ENCODE measurements around the gene HARS1.
A peak's percentile ranks its signal among the peaks of the same experiment; 100 is the strongest.

HARS1 gene

DNA sequence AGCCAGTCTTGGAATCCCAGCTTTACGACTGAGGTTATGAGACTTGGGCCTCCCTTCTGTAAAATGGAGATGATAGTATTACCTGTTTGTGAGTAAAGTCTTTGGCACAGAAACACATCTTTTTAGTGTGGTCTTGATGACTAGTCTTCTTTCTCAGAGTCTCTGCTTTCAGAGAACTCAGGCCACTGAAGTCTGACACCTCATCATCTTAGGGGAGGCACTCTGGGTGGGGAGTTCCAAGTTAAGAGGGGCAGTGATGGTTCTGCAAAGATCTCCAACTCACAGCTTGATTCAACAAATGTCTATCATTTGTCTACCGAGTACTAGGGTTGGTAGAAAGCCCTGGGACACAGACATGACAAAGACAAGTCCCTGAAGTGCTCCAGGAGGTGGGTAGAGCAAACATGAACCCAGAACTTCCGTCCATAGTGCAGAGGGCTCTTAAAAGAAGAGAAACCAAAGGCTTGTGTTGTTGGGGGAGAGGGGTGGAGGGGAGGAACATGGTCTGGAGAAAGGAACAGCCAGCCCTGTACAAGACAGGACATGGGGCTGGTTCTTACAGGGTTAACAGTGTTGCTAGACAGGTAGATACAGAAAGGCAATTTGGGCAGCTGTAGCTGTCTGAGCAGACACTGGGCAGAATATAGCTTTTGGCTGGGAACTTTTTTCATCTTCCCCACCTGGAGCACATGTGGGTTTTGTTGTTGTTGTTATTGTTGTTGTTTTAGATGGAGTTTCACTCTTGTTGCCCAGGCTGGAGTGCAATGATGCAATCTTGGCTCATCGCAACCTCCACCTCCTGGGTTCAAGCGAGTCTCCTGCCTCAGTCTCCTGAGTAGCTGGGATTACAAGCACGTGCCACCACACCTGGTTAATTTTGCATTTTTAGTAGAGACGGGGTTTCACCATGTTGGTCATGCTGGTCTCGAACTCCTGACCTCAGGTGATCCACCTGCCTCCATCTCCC, 55.6 kb downstream of the HARS1 start:
- no peak for DNase-seq (ENCODE audit: extremely low read depth, insufficient read length)
- no peak for TF ChIP-seq CTCF (IDR thresholded peaks at IDR 0.05; ENCODE audit: insufficient read depth, low read length, poor library complexity, severe bottlenecking)
- Histone ChIP-seq H3K4me3 (replicated peaks; ENCODE audit: low read depth, low read length) (no peak overlapping the region), H3K27me3 (replicated peaks; ENCODE audit: control insufficient read depth, insufficient read depth, low read length) (no peaks in the 10 kb centered on the region; the same call in 1 of the 2 replicates), H3K36me3 (ENCODE audit: control insufficient read depth, insufficient read depth, low read length) (no peaks in the 10 kb centered on the region)

- TF ChIP-seq CTCF (IDR thresholded peaks at IDR 0.05; ENCODE audit: insufficient read depth, low read length, poor library complexity, severe bottlenecking) = no peak
- no peak for DNase-seq (ENCODE audit: extremely low read depth, insufficient read length)
- H3K27me3 ChIP-seq (replicated peaks; ENCODE audit: control insufficient read depth, insufficient read depth, low read length) = no peaks in the 10 kb centered on the region; the same call in 1 of the 2 replicates
- H3K4me3 ChIP-seq (replicated peaks; ENCODE audit: low read depth, low read length) = no peak overlapping the region
- no peaks in the 10 kb centered on the region for H3K36me3 ChIP-seq (ENCODE audit: control insufficient read depth, insufficient read depth, low read length)
Observed at GRCh38 chr5:140634103-140634502, 57.1 kb downstream of the HARS1 start.

- no peaks in the 10 kb centered on the region; the same call in 1 of the 2 replicates for H3K27me3 ChIP-seq (replicated peaks; ENCODE audit: control insufficient read depth, insufficient read depth, low read length)
- no peak for DNase-seq (ENCODE audit: extremely low read depth, insufficient read length)
- H3K36me3 ChIP-seq (ENCODE audit: control insufficient read depth, insufficient read depth, low read length) = no peaks in the 10 kb centered on the region
- TF ChIP-seq CTCF (IDR thresholded peaks at IDR 0.05; ENCODE audit: insufficient read depth, low read length, poor library complexity, severe bottlenecking) = no peak
- no peak overlapping the region for H3K4me3 ChIP-seq (replicated peaks; ENCODE audit: low read depth, low read length)
Observed at GRCh38 chr5:140633501-140633900, 57.7 kb downstream of the HARS1 start.

DNA sequence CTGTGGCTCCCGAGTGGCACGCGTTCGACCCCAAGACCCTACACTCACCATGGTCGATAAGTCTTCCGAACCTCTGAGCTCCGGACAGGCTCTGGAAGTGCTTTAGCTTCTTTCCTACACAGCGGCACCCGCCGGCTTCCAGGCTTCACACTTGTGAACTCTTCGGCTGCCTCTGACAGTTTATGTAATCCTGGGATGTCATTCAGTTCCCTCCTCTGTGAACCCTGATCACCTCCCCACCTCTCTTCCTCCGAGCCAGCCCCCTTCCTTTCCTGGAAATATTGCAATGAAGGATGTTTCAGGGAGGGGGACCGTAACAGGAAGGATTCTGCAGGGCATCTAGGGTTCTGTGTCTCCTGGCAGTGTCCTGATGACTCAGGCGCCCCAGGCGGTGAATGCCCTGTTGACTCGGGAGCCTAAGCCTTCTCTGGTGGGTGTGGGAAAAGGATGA, 58.1 kb downstream of the HARS1 start, which contains the start of gene CD14:
TSS of gene CD14 (minus strand) at position 155 of the 451 bp plus-strand sequence. CDS start at position 51, 104 bp downstream.
- Histone ChIP-seq H3K36me3 (ENCODE audit: control insufficient read depth, insufficient read depth, low read length) (no peaks in the 10 kb centered on the region), H3K27me3 (replicated peaks; ENCODE audit: control insufficient read depth, insufficient read depth, low read length) (no peaks in the 10 kb centered on the region; the same call in 1 of the 2 replicates), H3K4me3 (replicated peaks; ENCODE audit: low read depth, low read length) (peak within 1 kb of the TSS; percentile 48)
- no peak for TF ChIP-seq CTCF (IDR thresholded peaks at IDR 0.05; ENCODE audit: insufficient read depth, low read length, poor library complexity, severe bottlenecking)
- no peak for DNase-seq (ENCODE audit: extremely low read depth, insufficient read length)

DNA sequence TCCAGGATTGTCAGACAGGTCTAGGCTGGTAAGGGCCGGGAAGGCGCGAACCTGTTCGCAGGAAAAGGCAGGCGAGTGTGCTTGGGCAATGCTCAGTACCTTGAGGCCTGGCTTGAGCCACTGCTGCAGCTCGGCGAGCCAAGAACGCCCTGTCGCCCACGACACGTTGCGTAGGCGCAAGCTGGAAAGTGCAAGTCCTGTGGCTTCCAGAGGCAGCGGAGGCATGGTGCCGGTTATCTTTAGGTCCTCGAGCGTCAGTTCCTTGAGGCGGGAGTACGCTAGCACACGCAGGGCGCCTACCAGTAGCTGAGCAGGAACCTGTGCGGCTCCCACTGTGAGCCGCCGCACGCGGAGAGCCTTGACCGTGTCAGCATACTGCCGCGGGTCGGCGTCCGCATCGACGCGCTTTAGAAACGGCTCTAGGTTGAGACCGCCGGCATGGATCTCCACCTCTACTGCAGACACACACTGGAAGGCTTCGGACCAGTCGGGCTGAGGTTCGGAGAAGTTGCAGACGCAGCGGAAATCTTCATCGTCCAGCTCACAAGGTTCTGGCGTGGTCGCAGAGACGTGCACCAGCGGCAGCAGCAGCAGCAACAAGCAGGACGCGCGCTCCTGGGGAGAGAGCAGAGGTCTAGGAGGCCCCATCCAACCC, 58.7 kb downstream of the HARS1 start:
- Histone ChIP-seq H3K4me3 (replicated peaks; ENCODE audit: low read depth, low read length) (peak overlapping the region; percentile 48), H3K36me3 (ENCODE audit: control insufficient read depth, insufficient read depth, low read length) (no peaks in the 10 kb centered on the region), H3K27me3 (replicated peaks; ENCODE audit: control insufficient read depth, insufficient read depth, low read length) (no peaks in the 10 kb centered on the region; the same call in 1 of the 2 replicates)
- TF ChIP-seq CTCF (IDR thresholded peaks at IDR 0.05; ENCODE audit: insufficient read depth, low read length, poor library complexity, severe bottlenecking) = no peak
- DNase-seq (ENCODE audit: extremely low read depth, insufficient read length) = peak; percentile 68

Data from GM06990 (cell line).